Testis (tissue), 3 donors: ENCODE measurements around the gene LCLAT1. TPM values are rescaled to one million over a fixed set of nuclear protein-coding genes. Genes with fewer than 3 reads are reported as not detected.

Experiments
- DNase-seq: peaks from one replicate; pipeline ENCODE4 v3.0.0-alpha.2; 2019
- H3K27ac ChIP-seq, 2 donors: fragments of 200-600 bp; sonication (generic); one replicate each; pipeline ENCODE4 v1.5.1; 2019
- H3K27me3 ChIP-seq: fragments of 200-600 bp; sonication (generic); one replicate; pipeline ENCODE4 v1.5.1; 2019
- H3K36me3 ChIP-seq: fragments of 200-600 bp; sonication (generic); one replicate; pipeline ENCODE4 v1.5.1; 2017; ENCODE audit warnings: low read depth; ENCODE audit errors: missing control alignments
- H3K4me1 ChIP-seq: fragments of 200-600 bp; sonication (generic); one replicate; pipeline ENCODE4 v1.5.1; 2019
- H3K4me3 ChIP-seq, 2 donors: fragments of 200-600 bp; sonication (generic); one replicate each; pipeline ENCODE4 v1.5.1; 2017 to 2019
- H3K9me3 ChIP-seq: fragments of 200-600 bp; sonication (generic); one replicate; pipeline ENCODE4 v1.5.1; 2017
- POLR2A ChIP-seq: fragments of 450-650 bp; IDR thresholded peaks from one replicate; pipeline ENCODE4 v1.6.1; 2017; ENCODE audit warnings: antibody characterized with exemption, mild to moderate bottlenecking, moderate library complexity
- WGBS, 2 donors: methylation state at CpG; one replicate each; pipeline ENCODE4 v1.1.5; 2018; 5-methylcytosine and 5-hydroxymethylcytosine counted together
- intact Hi-C: fragments of 100-400 bp; cut with DNase I; formaldehyde crosslinking; loops from one replicate; pipeline ENCODE4 v1.15.1; 2023; ENCODE audit warnings: low total_unique reads
- polyA plus RNA-seq: library from polyadenylated mRNA; stranded (reverse); fragments of 350-450 nt; fragmentation: Illumina TruSeq; extraction: RNeasy Lipid Tissue Mini Kit (QIAGEN cat#74804); gene quantifications from one replicate; pipeline ENCODE4 v1.2.3, GENCODE V29; 2014; ENCODE audit warnings: low read depth, low replicate concordance; ENCODE audit not compliant: insufficient read depth
- total RNA-seq, 2 donors: library from RNA; depleted of rRNA; stranded (reverse); fragments of >200 nt; gene quantifications; one replicate each; pipeline ENCODE4 v1.2.3, GENCODE V29; 2016
- TF ChIP-seq, protein P1 (sequence below), 3 experiments: fragments of 450-650 bp in 2 of 3; fragments of 200-600 bp in 1 of 3; sonication (generic) in 1 of 3; IDR thresholded peaks; one replicate each; pipeline ENCODE4 v1.5.1; 2016 to 2019; ENCODE audit warnings: antibody characterized with exemption in 3 of 3, mild to moderate bottlenecking in 2 of 3, moderate library complexity in 1 of 3

The LCLAT1 gene
- total and polyA plus RNA-seq, 3 donors from 2014 or later, result 11.1 to 39.4 (median 34.9) TPM

DNA sequence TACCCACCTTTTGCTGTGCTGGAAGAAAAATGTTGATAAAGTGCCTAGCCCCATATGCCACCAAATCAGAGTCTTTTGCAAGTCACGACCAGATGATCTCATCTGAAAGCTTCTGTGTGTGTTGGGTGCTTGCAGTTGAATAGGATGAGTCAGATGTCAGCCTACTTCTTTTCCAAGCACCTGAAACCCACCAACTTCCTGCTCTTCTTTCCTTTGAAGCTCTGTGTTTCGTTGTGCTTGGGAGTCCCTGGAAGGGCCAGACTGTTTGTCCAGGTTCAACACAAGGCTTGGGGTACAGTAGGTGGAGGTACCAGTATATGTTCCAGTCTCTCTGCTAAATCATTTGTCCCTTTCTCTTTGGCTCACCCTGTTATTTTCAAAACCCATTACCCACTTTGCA is 36.8 kb upstream of the LCLAT1 start:
- Histone ChIP-seq H3K27ac (no peak overlapping the region), H3K27me3 (no peaks in the 10 kb centered on the region), H3K4me1 (peaks cover 35% of the 10 kb centered on the region), H3K36me3 (no peaks in the 10 kb centered on the region), H3K4me3 (no peak overlapping the region), H3K9me3 (no peaks in the 10 kb centered on the region)
- DNase-seq, result no peak
- WGBS, 2 donors, result 81 to 82% methylated on average over 2 of the region's 2 CpGs
- TF ChIP-seq, protein P1, sequence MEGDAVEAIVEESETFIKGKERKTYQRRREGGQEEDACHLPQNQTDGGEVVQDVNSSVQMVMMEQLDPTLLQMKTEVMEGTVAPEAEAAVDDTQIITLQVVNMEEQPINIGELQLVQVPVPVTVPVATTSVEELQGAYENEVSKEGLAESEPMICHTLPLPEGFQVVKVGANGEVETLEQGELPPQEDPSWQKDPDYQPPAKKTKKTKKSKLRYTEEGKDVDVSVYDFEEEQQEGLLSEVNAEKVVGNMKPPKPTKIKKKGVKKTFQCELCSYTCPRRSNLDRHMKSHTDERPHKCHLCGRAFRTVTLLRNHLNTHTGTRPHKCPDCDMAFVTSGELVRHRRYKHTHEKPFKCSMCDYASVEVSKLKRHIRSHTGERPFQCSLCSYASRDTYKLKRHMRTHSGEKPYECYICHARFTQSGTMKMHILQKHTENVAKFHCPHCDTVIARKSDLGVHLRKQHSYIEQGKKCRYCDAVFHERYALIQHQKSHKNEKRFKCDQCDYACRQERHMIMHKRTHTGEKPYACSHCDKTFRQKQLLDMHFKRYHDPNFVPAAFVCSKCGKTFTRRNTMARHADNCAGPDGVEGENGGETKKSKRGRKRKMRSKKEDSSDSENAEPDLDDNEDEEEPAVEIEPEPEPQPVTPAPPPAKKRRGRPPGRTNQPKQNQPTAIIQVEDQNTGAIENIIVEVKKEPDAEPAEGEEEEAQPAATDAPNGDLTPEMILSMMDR (IDR thresholded peaks at IDR 0.05), result no peak
- no peak for TF ChIP-seq POLR2A
- intact Hi-C loops, result no loop called here

DNA sequence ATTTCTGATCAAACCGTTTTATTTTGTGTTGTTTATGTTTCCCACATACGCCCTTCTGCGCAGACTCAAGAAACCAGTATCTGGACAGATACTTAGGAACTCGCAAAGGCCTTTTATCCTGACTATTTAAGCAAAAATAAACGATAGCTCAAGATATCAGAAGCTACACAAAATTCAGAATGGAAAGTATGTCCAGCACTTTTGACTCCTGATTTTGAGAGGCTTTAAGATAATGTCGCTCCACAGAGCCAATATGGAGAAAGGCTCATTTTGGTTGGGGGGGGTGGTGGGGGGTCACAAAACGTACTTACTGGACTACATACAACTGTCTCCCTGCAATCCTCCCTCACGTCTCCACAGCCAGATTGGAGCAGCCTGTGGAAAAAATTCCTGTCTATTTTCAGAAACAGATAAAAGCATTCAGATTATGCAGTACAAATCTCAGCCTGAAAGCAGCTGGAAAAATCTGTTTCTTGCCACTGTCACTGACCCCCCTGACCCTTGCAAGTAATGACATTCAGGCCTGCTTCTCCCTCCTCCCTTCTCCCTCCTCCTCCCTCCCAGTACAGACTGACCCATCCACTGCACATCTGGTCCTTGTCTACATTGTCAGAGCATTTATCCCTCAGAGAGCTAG is 34.9 kb upstream of the LCLAT1 start:
- no peaks in the 10 kb centered on the region for H3K36me3 ChIP-seq
- no peaks in the 10 kb centered on the region for H3K27me3 ChIP-seq
- peak overlapping the region in 1 of 2 donors; percentile 78 for H3K27ac ChIP-seq
- intact Hi-C loops, result no loop called here
- DNase-seq, result peak; percentile 46
- no peak overlapping the region for H3K4me3 ChIP-seq
- H3K4me1 ChIP-seq, result peaks cover 40% of the 10 kb centered on the region
- TF ChIP-seq POLR2A, result no peak
- TF ChIP-seq, protein P1 (IDR thresholded peaks at IDR 0.05), result no peak
- no peaks in the 10 kb centered on the region for H3K9me3 ChIP-seq
- 22 to 45% methylated on average over 8 of the region's 8 CpGs for WGBS, 2 donors

DNA sequence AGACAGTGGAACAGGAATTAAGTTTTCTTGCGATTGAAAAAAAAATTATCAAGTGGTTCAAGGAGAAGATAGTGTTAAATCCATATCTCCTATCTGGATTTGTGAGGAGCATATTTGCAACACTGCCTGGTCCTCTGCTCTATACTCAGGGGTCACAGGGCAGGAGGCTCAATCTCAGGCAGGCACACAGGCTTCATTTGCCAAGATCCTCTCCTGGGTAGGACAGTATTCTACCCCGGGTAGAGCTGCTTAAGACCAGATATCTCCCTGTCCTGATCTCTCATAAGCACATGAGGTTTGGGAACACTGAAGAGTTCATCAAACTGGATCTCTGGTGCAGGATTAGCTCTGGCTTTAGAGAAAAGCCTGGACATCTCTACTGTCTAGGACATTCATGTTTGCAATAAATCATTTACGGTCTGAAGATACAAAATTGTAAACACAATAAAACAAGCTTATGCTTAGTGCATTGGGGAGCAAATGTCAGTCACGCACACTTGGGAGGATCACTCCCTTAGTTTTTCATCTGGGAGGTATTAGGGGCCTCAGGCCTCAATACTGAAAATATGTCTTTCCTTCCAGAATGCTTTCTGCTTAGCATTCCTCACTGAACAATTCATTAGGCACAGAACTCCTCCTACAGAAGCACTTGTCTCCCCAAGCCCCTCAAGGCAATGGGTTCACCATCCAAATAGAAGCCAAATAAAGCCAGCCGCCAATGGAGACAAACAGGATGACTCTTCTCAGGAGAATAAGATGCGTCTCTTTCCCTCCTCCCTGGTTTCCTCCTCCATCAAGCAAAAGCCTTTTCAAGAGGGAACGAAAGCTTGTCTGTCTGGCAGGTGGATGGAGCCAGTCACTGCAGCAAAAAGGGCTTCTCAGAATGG is 34.1 kb upstream of the LCLAT1 start:
- intact Hi-C loops, result no loop called here
- peaks cover 40% of the 10 kb centered on the region for H3K4me1 ChIP-seq

DNA sequence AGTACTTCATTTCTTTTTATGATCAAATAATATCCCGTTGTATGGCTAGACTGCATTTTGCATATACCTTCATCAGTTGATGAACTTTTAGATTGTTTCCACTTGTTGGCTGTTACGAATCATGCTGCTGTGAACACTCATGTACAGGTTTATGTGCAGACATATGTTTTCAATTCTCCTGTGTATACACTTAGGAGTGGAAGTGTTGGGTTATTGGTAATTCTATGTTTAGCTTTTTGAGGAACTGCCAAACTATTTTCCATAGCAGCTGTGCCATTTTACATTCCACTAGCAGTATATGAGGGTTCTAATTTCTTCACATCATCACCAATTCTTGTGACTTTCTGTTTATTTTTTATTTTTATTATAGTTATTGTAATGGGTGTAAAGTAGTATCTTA is 32.1 kb upstream of the LCLAT1 start:
- Histone ChIP-seq H3K4me1 (peaks cover 30% of the 10 kb centered on the region), H3K36me3 (no peaks in the 10 kb centered on the region), H3K9me3 (no peaks in the 10 kb centered on the region), H3K4me3 (no peak overlapping the region), H3K27ac (no peak overlapping the region), H3K27me3 (no peaks in the 10 kb centered on the region)
- DNase-seq, result no peak
- WGBS, 2 donors, result 78 to 100% methylated on average over 2 of the region's 2 CpGs
- TF ChIP-seq POLR2A, result no peak
- TF ChIP-seq, protein P1 (IDR thresholded peaks at IDR 0.05), result no peak
- intact Hi-C loops, result no loop called here

More for the DNA sequence above, 34.1 kb upstream of the LCLAT1 start:
- no peak for TF ChIP-seq POLR2A
- TF ChIP-seq, protein P1 (IDR thresholded peaks at IDR 0.05), result no peak
- Histone ChIP-seq H3K9me3 (no peaks in the 10 kb centered on the region), H3K4me3 (no peak overlapping the region), H3K36me3 (no peaks in the 10 kb centered on the region), H3K27me3 (no peaks in the 10 kb centered on the region), H3K27ac (peak overlapping the region in 1 of 2 donors; percentile 78)
- 40 to 56% methylated on average over 7 of the region's 7 CpGs for WGBS, 2 donors
- DNase-seq, result no peak
